Suprapubic skin (tissue), 4 donors: ENCODE measurements around the gene FRAS1. TPM values are rescaled to one million over a fixed set of nuclear protein-coding genes. Genes with fewer than 3 reads are reported as not detected.
"Not testable (repeated sequence)": the region's sequence is repeated elsewhere in the genome, so short reads cannot be mapped to it uniquely, and the experiment has no call there.

Source experiments
- DNase-seq, 2 donors: peaks; one replicate each; pipeline ENCODE4 v3.0.0-alpha.2; 2019; ENCODE audit warnings: low spot score in 2 of 2
- H3K27ac ChIP-seq: fragments of 200-600 bp; sonication (generic); one replicate; pipeline ENCODE4 v1.5.1; 2019
- H3K27me3 ChIP-seq: fragments of 200-600 bp; sonication (generic); one replicate; pipeline ENCODE4 v1.5.1; 2019
- H3K36me3 ChIP-seq: fragments of 200-600 bp; sonication (generic); one replicate; pipeline ENCODE4 v1.5.1; 2019
- H3K4me1 ChIP-seq: fragments of 200-600 bp; sonication (generic); one replicate; pipeline ENCODE4 v1.5.1; 2019
- H3K4me3 ChIP-seq: fragments of 200-600 bp; sonication (generic); one replicate; pipeline ENCODE4 v1.5.1; 2019; ENCODE audit warnings: mild to moderate bottlenecking
- H3K9me3 ChIP-seq: fragments of 200-600 bp; sonication (generic); one replicate; pipeline ENCODE4 v1.5.1; 2019
- CTCF ChIP-seq, 2 donors: fragments of 200-600 bp in 1 of 2; fragments of 450-650 bp in 1 of 2; sonication (generic) in 1 of 2; IDR thresholded peaks; one replicate each; pipeline ENCODE4 v1.5.1; 2016 to 2019; ENCODE audit warnings: antibody characterized with exemption in 2 of 2, mild to moderate bottlenecking in 1 of 2, moderate library complexity in 1 of 2
- EP300 ChIP-seq: sonication (generic); formaldehyde crosslinking; IDR thresholded peaks from one replicate; pipeline ENCODE4 v1.6.1; 2017; ENCODE audit warnings: antibody characterized with exemption
- POLR2A ChIP-seq, 2 donors: fragments of 450-650 bp; IDR thresholded peaks; one replicate each; pipeline ENCODE4 v1.6.1; 2017; ENCODE audit warnings: antibody characterized with exemption in 2 of 2, mild to moderate bottlenecking in 2 of 2, moderate library complexity in 2 of 2
- POLR2AphosphoS5 ChIP-seq, 3 donors: sonication (generic); formaldehyde crosslinking; IDR thresholded peaks; one replicate each; pipeline ENCODE4 v1.6.1; 2017; ENCODE audit warnings: antibody characterized with exemption in 3 of 3
- WGBS: methylation state at CpG from one replicate; pipeline ENCODE4 v1.1.5; 2018; 5-methylcytosine and 5-hydroxymethylcytosine counted together
- total RNA-seq, 4 donors: library from RNA; depleted of rRNA; stranded (reverse); fragments of >200 nt; gene quantifications; one replicate each; pipeline ENCODE4 v1.1.0, GENCODE V29; 2016

The FRAS1 gene
- total RNA-seq, 4 donors from 2014 or later = 1.4 to 24.9 (median 3.8) TPM

- H3K4me3 ChIP-seq = no peak overlapping the region
- H3K36me3 ChIP-seq = no peaks in the 10 kb centered on the region
- no peaks in the 10 kb centered on the region for H3K27me3 ChIP-seq
- H3K4me1 ChIP-seq = peaks cover 27% of the 10 kb centered on the region
- 54% methylated on average over 4 of the region's 4 CpGs for WGBS
- no peaks in the 10 kb centered on the region for H3K9me3 ChIP-seq
- peak overlapping the region; percentile 5 for H3K27ac ChIP-seq
- no peak for DNase-seq
- no peak for TF ChIP-seq POLR2AphosphoS5 (IDR thresholded peaks at IDR 0.05)
- TF ChIP-seq CTCF (IDR thresholded peaks at IDR 0.05) = no peak
Observed at GRCh38 chr4:78293821-78294301, 236.7 kb downstream of the FRAS1 start.

- no peak for DNase-seq
- no peak for TF ChIP-seq POLR2AphosphoS5 (IDR thresholded peaks at IDR 0.05)
- TF ChIP-seq EP300 = no peak
- no peak for TF ChIP-seq CTCF (IDR thresholded peaks at IDR 0.05)
- TF ChIP-seq POLR2A (IDR thresholded peaks at IDR 0.05) = no peak
- Histone ChIP-seq H3K4me1 (peaks cover 27% of the 10 kb centered on the region), H3K27ac (no peak overlapping the region), H3K9me3 (no peaks in the 10 kb centered on the region), H3K27me3 (no peaks in the 10 kb centered on the region), H3K36me3 (no peaks in the 10 kb centered on the region), H3K4me3 (no peak overlapping the region)
- 67% methylated on average over 3 of the region's 3 CpGs for WGBS
Observed at GRCh38 chr4:78296261-78296660, 239.1 kb downstream of the FRAS1 start.

- no peak for TF ChIP-seq CTCF (IDR thresholded peaks at IDR 0.05)
- TF ChIP-seq POLR2AphosphoS5 (IDR thresholded peaks at IDR 0.05) = no peak
- TF ChIP-seq POLR2A (IDR thresholded peaks at IDR 0.05) = no peak
- no peak for TF ChIP-seq EP300
- no peaks in the 10 kb centered on the region for H3K27me3 ChIP-seq
- H3K4me1 ChIP-seq = peaks cover 27% of the 10 kb centered on the region
- WGBS = 9% methylated on average over 3 of the region's 3 CpGs
- DNase-seq = no peak
- H3K9me3 ChIP-seq = no peaks in the 10 kb centered on the region
- H3K4me3 ChIP-seq = no peak overlapping the region
- H3K27ac ChIP-seq = peak overlapping the region; percentile 35
- no peaks in the 10 kb centered on the region for H3K36me3 ChIP-seq
Observed at GRCh38 chr4:78297116-78297800, 240.1 kb downstream of the FRAS1 start.

GRCh38 chr4:78298618-78299017, 241.5 kb downstream of the FRAS1 start:
- TF ChIP-seq POLR2AphosphoS5 (IDR thresholded peaks at IDR 0.05) (no peak), POLR2A (IDR thresholded peaks at IDR 0.05) (no peak), EP300 (no peak), CTCF (IDR thresholded peaks at IDR 0.05) (no peak)
- Histone ChIP-seq H3K9me3 (no peaks in the 10 kb centered on the region), H3K4me3 (no peak overlapping the region), H3K27ac (no peak overlapping the region), H3K36me3 (no peaks in the 10 kb centered on the region), H3K27me3 (no peaks in the 10 kb centered on the region), H3K4me1 (peaks cover 21% of the 10 kb centered on the region)
- no peak for DNase-seq

GRCh38 chr4:78299565-78299972, 242.4 kb downstream of the FRAS1 start:
- H3K9me3 ChIP-seq = no peaks in the 10 kb centered on the region
- WGBS = 61% methylated on average over 2 of the region's 2 CpGs
- no peak overlapping the region for H3K27ac ChIP-seq
- no peak for DNase-seq
- no peak for TF ChIP-seq EP300
- no peak for TF ChIP-seq POLR2AphosphoS5 (IDR thresholded peaks at IDR 0.05)
- no peak for TF ChIP-seq CTCF (IDR thresholded peaks at IDR 0.05)
- TF ChIP-seq POLR2A (IDR thresholded peaks at IDR 0.05) = no peak
- no peaks in the 10 kb centered on the region for H3K27me3 ChIP-seq
- peaks cover 17% of the 10 kb centered on the region for H3K4me1 ChIP-seq
- no peaks in the 10 kb centered on the region for H3K36me3 ChIP-seq
- H3K4me3 ChIP-seq = no peak overlapping the region

GRCh38 chr4:78307263-78307662, 250.1 kb downstream of the FRAS1 start:
- WGBS = 85% methylated on average over 6 of the region's 16 CpGs

More at GRCh38 chr4:78307263-78307662, 250.1 kb downstream of the FRAS1 start:
- H3K36me3 ChIP-seq, H3K27me3 ChIP-seq, DNase-seq, H3K4me1 ChIP-seq, H3K4me3 ChIP-seq, H3K27ac ChIP-seq, H3K9me3 ChIP-seq: not testable (repeated sequence)
